MM.1S (cell line): ENCODE data around the gene NAT10.
"Not testable (repeated sequence)": the region's sequence is repeated elsewhere in the genome, so short reads cannot be mapped to it uniquely, and the experiment has no call there.

ENCODE experiments used
- DNase-seq: peaks from one replicate; pipeline ENCODE4 v3.0.0-alpha.2; 2015
- H2AFZ ChIP-seq: fragments of 300-600 bp; sonication (generic); 2 replicates; pipeline ENCODE4 v1.6.0; 2016; ENCODE audit warnings: antibody characterized with exemption, low read length
- H3F3A ChIP-seq: fragments of 300-600 bp; sonication (generic); 2 replicates; pipeline ENCODE4 v1.6.1; 2016; ENCODE audit warnings: mild to moderate bottlenecking, antibody characterized with exemption, low read length, moderate library complexity, mixed read lengths; ENCODE audit not compliant: insufficient read depth
- H3K27ac ChIP-seq: fragments of 300-600 bp; sonication (generic); 2 replicates; pipeline ENCODE4 v1.5.1; 2016; ENCODE audit warnings: mild to moderate bottlenecking, low read length
- H3K27me3 ChIP-seq: fragments of 300-600 bp; sonication (generic); replicated peaks from 2 replicates; pipeline ENCODE4 v1.6.0; 2016; ENCODE audit warnings: low read length; ENCODE audit not compliant: insufficient read depth
- H3K36me3 ChIP-seq: fragments of 300-600 bp; sonication (generic); replicated peaks from 2 replicates; pipeline ENCODE4 v1.6.1; 2016; ENCODE audit warnings: mild to moderate bottlenecking, low read length, mixed read lengths; ENCODE audit not compliant: insufficient read depth
- H3K4me1 ChIP-seq: fragments of 300-600 bp; sonication (generic); 2 replicates; pipeline ENCODE4 v1.6.1; 2016; ENCODE audit warnings: low read length, mixed read lengths
- H3K4me2 ChIP-seq: fragments of 300-600 bp; sonication (generic); 2 replicates; pipeline ENCODE4 v1.6.0; 2016; ENCODE audit warnings: low read depth, low read length
- H3K4me3 ChIP-seq: fragments of 300-600 bp; sonication (generic); 2 replicates; pipeline ENCODE4 v1.5.1; 2016; ENCODE audit warnings: low read length, mixed read lengths
- H3K79me2 ChIP-seq: fragments of 300-600 bp; sonication (generic); 2 replicates; pipeline ENCODE4 v1.6.1; 2016; ENCODE audit warnings: mixed run types, low read length, mixed read lengths
- H3K9ac ChIP-seq: fragments of 300-600 bp; sonication (generic); 2 replicates; pipeline ENCODE4 v1.6.1; 2016; ENCODE audit warnings: low read length, mixed read lengths
- H3K9me2 ChIP-seq: fragments of 300-600 bp; sonication (generic); replicated peaks from 2 replicates; pipeline ENCODE4 v1.6.1; 2016; ENCODE audit warnings: mild to moderate bottlenecking, low read length, mixed read lengths; ENCODE audit not compliant: insufficient read depth
- H3K9me3 ChIP-seq: fragments of 300-600 bp; sonication (generic); replicated peaks from 2 replicates; pipeline ENCODE4 v1.6.1; 2016; ENCODE audit warnings: mild to moderate bottlenecking, low read length, mixed read lengths; ENCODE audit not compliant: insufficient read depth
- H4K20me1 ChIP-seq: fragments of 300-600 bp; sonication (generic); 2 replicates; pipeline ENCODE4 v1.6.1; 2016; ENCODE audit warnings: mild to moderate bottlenecking, low read length, moderate library complexity, mixed read lengths; ENCODE audit not compliant: insufficient read depth
- CTCF ChIP-seq: fragments of 300-600 bp; sonication (generic); IDR thresholded peaks from 2 replicates; pipeline ENCODE4 v1.5.1; 2016; ENCODE audit warnings: antibody characterized with exemption, low read length, mixed read lengths
- EZH2 ChIP-seq: fragments of 300-600 bp; sonication (generic); optimal IDR thresholded peaks from 2 replicates; pipeline ENCODE3; 2017; ENCODE audit warnings: low read depth, mild to moderate bottlenecking, antibody characterized with exemption, low read length, mixed read lengths
- EZH2phosphoT487 ChIP-seq: fragments of 300-600 bp; sonication (generic); IDR thresholded peaks from 2 replicates; pipeline ENCODE4 v1.6.1; 2018; ENCODE audit warnings: antibody characterized with exemption, low read length

NAT10 gene

DNA sequence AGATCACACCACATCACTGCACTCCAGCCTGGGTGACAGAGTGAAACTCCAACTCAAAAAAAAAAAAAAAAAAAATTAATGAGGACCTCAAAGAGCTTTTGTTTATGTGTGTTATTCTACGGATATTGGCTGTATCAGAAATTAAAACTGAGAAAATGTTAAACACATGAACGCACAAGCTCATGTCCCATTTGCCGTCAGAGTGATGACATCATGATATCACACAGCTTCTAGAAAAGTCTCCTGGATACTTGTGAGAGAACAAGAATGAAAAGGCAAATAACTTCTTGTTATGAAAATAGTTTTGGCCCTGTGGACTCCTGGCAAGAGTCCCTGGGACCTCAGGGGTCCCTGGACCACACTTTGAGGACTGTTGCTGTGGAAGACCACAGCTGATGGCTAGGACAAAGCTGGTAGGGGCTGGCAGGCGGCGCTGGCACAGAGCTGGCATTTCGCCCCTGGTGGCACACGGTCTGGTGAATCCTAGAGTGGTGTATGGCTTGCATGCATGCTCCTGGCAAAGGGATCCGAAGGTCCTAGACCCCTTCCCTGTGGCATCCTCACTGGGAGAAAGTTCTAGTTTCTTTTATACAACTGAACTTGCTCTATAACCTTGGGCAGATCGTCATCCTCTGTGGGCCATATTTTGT is 73.7 kb downstream of the NAT10 start:
- no peaks in the 10 kb centered on the region for H3K36me3 ChIP-seq
- H3K27me3 ChIP-seq, result no peaks in the 10 kb centered on the region
- no peaks in the 10 kb centered on the region for H3K9me2 ChIP-seq
- no peaks in the 10 kb centered on the region for H3K79me2 ChIP-seq
- no peak overlapping the region for H3K27ac ChIP-seq
- H3K9me3 ChIP-seq, result no peaks in the 10 kb centered on the region
- 0 out of 2 replicates have a peak, but pooled peaks cover 4% of the 10 kb centered on the region for H3F3A ChIP-seq
- peaks cover 13% of the 10 kb centered on the region; the same call in 1 of the 2 replicates for H3K4me1 ChIP-seq
- no peak overlapping the region for H3K4me2 ChIP-seq
- no peak for DNase-seq
- H3K9ac ChIP-seq, result no peak overlapping the region
- no peaks in the 10 kb centered on the region for H4K20me1 ChIP-seq
- TF ChIP-seq CTCF, result no peak
- no peak for TF ChIP-seq EZH2phosphoT487
- no peak for TF ChIP-seq EZH2
- no peak overlapping the region for H2AFZ ChIP-seq
- no peak overlapping the region for H3K4me3 ChIP-seq

DNA sequence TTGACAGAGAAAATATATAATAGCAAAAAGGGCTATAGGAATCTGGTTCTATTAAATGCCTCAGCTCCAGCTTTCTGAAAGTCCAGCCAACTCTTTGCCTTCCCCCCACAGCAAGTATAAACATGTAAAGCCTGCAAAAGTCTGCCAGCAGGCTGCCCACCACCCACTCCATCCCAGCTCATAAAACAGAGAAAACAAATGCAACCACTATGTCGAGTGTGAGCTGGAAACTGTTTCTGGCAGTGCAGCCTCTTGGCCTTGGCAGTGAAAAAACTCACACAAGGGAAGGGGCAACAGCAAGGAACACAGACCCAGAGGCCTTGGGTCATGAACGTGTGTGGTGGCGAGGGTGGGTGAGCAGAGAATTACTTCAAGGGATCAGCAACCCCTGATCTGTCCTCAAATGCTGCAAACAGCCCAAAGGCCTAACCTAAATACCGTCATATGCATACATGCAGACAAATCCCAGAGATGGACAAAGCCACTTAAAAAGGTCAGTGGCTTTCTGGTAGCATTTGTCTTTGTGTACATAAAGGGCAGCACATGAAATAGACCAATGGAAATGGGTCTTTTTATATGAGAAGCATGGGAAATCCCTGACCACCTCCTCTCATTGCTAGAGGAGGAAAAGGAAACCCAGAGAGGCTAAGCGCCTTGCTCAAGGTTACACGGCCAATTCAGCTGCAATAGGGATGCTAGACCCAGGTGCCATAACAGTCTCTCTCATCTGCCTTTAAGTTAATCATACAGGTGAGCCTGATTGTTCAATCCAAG is 74.8 kb downstream of the NAT10 start:
- H3K27me3 ChIP-seq, result no peaks in the 10 kb centered on the region
- H2AFZ ChIP-seq, result no peak overlapping the region
- H3K4me2 ChIP-seq, result no peak overlapping the region
- no peaks in the 10 kb centered on the region for H3K36me3 ChIP-seq
- H3F3A ChIP-seq, result 0 out of 2 replicates have a peak, but pooled peaks cover 4% of the 10 kb centered on the region
- no peaks in the 10 kb centered on the region for H4K20me1 ChIP-seq
- H3K9ac ChIP-seq, result no peak overlapping the region
- H3K27ac ChIP-seq, result no peak overlapping the region
- DNase-seq, result no peak
- no peaks in the 10 kb centered on the region for H3K9me2 ChIP-seq
- TF ChIP-seq EZH2 (no peak), EZH2phosphoT487 (no peak), CTCF (no peak)
- no peaks in the 10 kb centered on the region for H3K9me3 ChIP-seq
- H3K79me2 ChIP-seq, result no peaks in the 10 kb centered on the region
- H3K4me1 ChIP-seq, result peaks cover 5% of the 10 kb centered on the region; the same call in 1 of the 2 replicates
- H3K4me3 ChIP-seq, result no peak overlapping the region

- H3F3A ChIP-seq, DNase-seq, H3K9me2 ChIP-seq, H3K9me3 ChIP-seq, H3K79me2 ChIP-seq, H3K4me3 ChIP-seq, H3K9ac ChIP-seq, H3K27ac ChIP-seq, H3K27me3 ChIP-seq, H3K4me1 ChIP-seq, H2AFZ ChIP-seq, H4K20me1 ChIP-seq, H3K4me2 ChIP-seq, H3K36me3 ChIP-seq: not testable (repeated sequence)
These were observed 75.4 kb downstream of the NAT10 start for GRCh38 chr11:34180814-34181165.

DNA sequence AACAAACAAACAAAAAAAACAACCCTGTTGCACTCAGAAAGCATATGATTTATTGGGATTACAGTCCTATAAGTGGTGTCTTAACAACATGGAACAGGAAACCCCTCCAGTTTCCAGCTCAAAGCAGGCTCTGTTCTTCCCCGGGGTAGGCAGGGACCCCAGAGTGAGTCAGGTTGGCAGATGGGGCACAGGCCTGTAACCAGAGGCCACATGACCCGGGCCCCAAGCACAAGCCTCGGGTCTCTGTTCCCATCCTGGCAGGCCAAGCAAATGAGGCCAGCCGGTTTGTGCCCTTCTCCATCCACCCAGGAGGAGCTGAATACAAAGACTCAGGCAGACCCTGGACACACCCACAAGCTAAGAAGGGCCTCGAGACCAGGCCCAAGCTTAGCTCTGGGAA is 75.8 kb downstream of the NAT10 start:
- H3F3A ChIP-seq, result no peaks in the 10 kb centered on the region
- no peaks in the 10 kb centered on the region for H4K20me1 ChIP-seq

More for the DNA sequence above, 75.8 kb downstream of the NAT10 start:
- Histone ChIP-seq H3K27ac (no peak overlapping the region), H3K27me3 (no peaks in the 10 kb centered on the region), H3K9me2 (no peaks in the 10 kb centered on the region), H3K4me3 (no peak overlapping the region), H3K36me3 (no peaks in the 10 kb centered on the region), H3K4me1 (no peaks in the 10 kb centered on the region), H3K4me2 (no peak overlapping the region), H3K9me3 (no peaks in the 10 kb centered on the region), H2AFZ (no peak overlapping the region), H3K9ac (no peak overlapping the region), H3K79me2 (no peaks in the 10 kb centered on the region)
- TF ChIP-seq EZH2phosphoT487 (no peak), EZH2 (no peak), CTCF (no peak)
- DNase-seq, result no peak
